Upper lobe of right lung (tissue), 1 donor: ENCODE results near the gene MEGF11. TPM values are rescaled to one million over a fixed set of nuclear protein-coding genes. Genes with fewer than 3 reads are reported as not detected.

Experiments
- ATAC-seq: fragments of 200-7000 bp; cut with Tn5 transposase; one replicate; pipeline ENCODE4 v1.9.1; 2020; ENCODE audit warnings: mild to moderate bottlenecking, moderate library complexity
- DNase-seq: peaks from one replicate; pipeline ENCODE4 v3.0.0-alpha.2; 2020
- H3K27ac ChIP-seq: fragments of 200-600 bp; one replicate; pipeline ENCODE4 v1.8.0; 2022
- H3K27me3 ChIP-seq: fragments of 200-600 bp; one replicate; pipeline ENCODE4 v1.8.0; 2022; ENCODE audit warnings: mild to moderate bottlenecking
- H3K36me3 ChIP-seq: fragments of 200-600 bp; one replicate; pipeline ENCODE4 v1.8.0; 2022
- H3K4me1 ChIP-seq: fragments of 200-600 bp; one replicate; pipeline ENCODE4 v1.8.0; 2022
- H3K4me3 ChIP-seq: fragments of 200-600 bp; one replicate; pipeline ENCODE4 v1.8.0; 2022; ENCODE audit warnings: mild to moderate bottlenecking
- H3K9me3 ChIP-seq: fragments of 200-600 bp; one replicate; pipeline ENCODE4 v1.8.0; 2022
- CTCF ChIP-seq: fragments of 200-600 bp; IDR thresholded peaks from one replicate; pipeline ENCODE4 v1.8.0; 2022; ENCODE audit warnings: antibody characterized with exemption
- intact Hi-C: fragments of 100-400 bp; cut with DNase I; formaldehyde crosslinking; loops from one replicate; pipeline ENCODE4 v1.11.0; 2022
- total RNA-seq: library from RNA; stranded (reverse); fragmentation: NEBNext Ultra II Directional; extraction: Animal tissue kit (Norgen Biotek cat#: 25700); gene quantifications from one replicate; pipeline ENCODE4 v1.2.1, GENCODE V29; 2021
- donor health status: DM: no; HTN: yes; CAD: no; lungs with severe emphysema.

The MEGF11 gene
- total RNA-seq, 1 donor from 2014 or later, result 3.0 TPM

DNA sequence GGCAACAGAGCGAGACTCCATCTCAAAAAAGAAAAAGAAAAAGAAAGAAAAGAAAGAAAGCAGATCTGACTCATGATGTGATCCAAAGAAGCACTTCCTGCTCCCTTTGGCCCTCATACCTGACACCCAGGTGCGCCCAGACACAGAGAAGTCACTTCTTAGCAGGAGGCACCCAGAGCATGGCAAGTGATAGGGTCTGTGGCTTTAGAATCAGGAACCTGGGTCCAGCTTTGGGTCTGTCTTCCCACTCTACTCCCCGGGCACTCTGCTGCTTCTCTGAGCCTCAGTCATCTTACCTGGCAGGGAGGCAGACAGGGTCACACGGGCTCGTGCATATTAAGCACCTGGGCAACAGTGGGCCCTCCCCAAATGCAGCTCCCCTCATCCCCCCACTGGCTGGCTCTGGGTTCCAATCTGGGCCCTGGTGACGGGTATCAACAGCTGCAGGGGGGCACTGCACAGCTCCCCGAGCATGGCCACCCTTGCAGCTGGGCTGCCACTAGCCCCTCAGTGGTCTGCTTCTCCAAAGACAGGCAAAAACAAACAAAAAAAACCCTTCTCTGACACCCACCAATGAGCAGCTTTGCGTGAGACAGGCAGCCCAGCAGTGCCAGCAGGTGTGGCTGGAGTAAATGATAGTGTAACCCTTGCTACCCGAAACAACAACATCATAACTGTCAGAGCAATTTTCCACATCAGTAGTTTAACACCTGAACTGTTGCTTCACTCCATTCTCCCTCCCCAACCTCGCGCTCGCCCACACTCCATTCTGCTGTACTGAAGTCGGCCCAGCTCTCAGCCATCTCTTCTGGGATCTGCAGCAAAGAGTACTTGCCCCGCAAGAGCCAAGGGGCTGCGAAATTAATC is 99.8 kb downstream of the MEGF11 start:
- ATAC-seq (no peak), DNase-seq (no peak)
- intact Hi-C loops, result no loop called here
- Histone ChIP-seq H3K4me1 (no peaks in the 10 kb centered on the region), H3K4me3 (no peak overlapping the region), H3K36me3 (no peaks in the 10 kb centered on the region), H3K9me3 (no peaks in the 10 kb centered on the region), H3K27me3 (peaks cover 4% of the 10 kb centered on the region), H3K27ac (no peak overlapping the region)
- no peak for TF ChIP-seq CTCF

DNA sequence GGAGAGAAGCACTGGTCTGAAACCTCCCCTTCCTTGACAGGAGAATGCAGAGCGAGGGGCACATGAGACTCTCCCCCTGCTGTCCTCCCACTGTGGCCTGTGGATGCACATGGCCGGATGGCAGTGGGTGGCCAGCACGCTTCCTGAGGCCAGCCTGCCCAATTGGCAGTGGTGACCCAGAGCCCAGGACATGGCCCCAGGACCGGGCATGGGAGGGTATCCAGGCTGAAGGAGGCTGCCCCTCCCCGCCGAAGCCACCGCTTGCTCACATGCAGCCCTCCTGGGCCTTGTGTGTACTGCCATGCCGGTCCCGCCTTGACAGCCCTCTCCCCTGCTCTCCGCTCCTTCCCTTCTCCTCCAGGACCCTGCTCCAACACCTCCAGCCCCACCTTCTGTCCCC is 100.9 kb downstream of the MEGF11 start:
- Histone ChIP-seq H3K4me1 (no peaks in the 10 kb centered on the region), H3K27me3 (no peaks in the 10 kb centered on the region), H3K27ac (no peak overlapping the region), H3K36me3 (no peaks in the 10 kb centered on the region), H3K4me3 (no peak overlapping the region), H3K9me3 (no peaks in the 10 kb centered on the region)
- intact Hi-C loops, result no loop called here
- ATAC-seq, result no peak
- no peak for TF ChIP-seq CTCF
- no peak for DNase-seq

DNA sequence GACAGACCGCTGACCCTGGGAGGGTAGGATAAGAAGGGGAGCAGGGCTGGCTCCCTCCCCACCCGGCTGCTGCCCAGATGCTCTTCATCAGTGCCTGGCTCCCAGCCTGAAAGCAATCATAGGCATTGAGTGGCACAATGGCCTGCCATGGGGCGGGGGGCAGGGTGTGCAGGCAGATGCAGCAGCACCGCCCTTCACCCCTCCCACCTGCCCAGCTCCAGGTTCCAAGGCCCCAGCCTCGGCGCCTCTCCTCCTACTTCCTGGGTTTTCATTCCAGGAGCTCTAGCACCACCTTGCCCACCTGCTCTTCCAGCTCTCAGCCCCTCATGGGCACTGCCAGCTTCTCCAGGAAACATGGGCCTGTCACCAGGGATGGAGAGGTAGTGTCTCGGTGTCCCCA is 101.7 kb downstream of the MEGF11 start:
- intact Hi-C loops, result no loop called here
- Histone ChIP-seq H3K4me1 (no peaks in the 10 kb centered on the region), H3K9me3 (no peaks in the 10 kb centered on the region), H3K27ac (no peak overlapping the region), H3K36me3 (no peaks in the 10 kb centered on the region), H3K4me3 (no peak overlapping the region), H3K27me3 (no peaks in the 10 kb centered on the region)
- DNase-seq, result no peak
- ATAC-seq, result no peak
- no peak for TF ChIP-seq CTCF

DNA sequence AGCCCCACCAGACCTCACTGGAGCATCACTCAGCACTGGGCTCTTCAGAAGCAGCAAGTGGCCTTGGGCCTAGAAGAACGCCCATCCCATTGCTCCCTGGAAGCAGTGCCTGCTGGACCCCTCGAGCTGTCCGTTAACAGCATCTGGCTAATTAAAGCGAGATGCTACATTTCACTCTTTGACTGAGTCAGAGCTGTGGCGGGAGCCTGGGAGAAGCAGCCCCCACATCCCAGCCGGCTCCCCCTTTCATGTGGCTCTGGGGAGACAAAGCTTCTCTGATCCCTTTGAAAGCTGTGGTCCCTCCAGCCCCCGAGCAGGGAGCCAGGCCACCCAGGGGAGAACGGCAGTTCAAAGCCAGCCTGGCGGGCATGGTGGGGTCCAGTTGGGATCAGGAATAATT is 103.7 kb downstream of the MEGF11 start:
- intact Hi-C loops, result no loop called here
- H3K4me1 ChIP-seq, result no peaks in the 10 kb centered on the region
- no peaks in the 10 kb centered on the region for H3K27me3 ChIP-seq
- H3K27ac ChIP-seq, result no peak overlapping the region
- no peaks in the 10 kb centered on the region for H3K9me3 ChIP-seq
- H3K4me3 ChIP-seq, result no peak overlapping the region
- no peak for DNase-seq
- no peak for ATAC-seq
- no peaks in the 10 kb centered on the region for H3K36me3 ChIP-seq
- TF ChIP-seq CTCF, result no peak

DNA sequence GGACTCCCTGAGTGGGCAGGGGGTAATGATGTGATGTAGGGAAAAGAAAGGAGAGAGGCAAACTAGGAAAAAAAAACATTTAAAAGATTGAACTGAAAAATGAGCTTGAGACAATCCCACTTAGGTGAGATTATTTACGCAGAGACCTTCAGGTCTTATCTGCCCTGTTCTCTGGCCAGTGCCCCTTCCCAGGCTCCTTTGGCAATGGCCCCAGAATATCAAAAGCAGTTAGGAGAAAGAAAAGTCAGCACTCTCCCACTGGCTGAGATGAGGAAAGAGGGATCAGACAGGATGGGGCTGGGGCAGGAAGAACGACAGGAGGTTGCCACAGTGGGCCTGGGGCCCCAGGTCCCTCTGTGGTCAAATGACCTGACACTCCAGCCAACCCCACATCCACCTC is 105.4 kb downstream of the MEGF11 start:
- ATAC-seq, result no peak

More for the DNA sequence above, 105.4 kb downstream of the MEGF11 start:
- no peaks in the 10 kb centered on the region for H3K27me3 ChIP-seq
- no peaks in the 10 kb centered on the region for H3K36me3 ChIP-seq
- TF ChIP-seq CTCF, result no peak
- intact Hi-C loops, result no loop called here
- DNase-seq, result no peak
- H3K4me3 ChIP-seq, result no peak overlapping the region
- no peak overlapping the region for H3K27ac ChIP-seq
- H3K4me1 ChIP-seq, result no peaks in the 10 kb centered on the region
- no peaks in the 10 kb centered on the region for H3K9me3 ChIP-seq
